ENCODE results near the gene GPR37.

The GPR37 gene

GRCh38 chr7:124779620-124780019 is 14.0 kb upstream of the GPR37 start:
- TF ChIP-seq CTCF (IDR thresholded peaks at IDR 0.05; ENCODE audit: insufficient read depth, low read length, poor library complexity, severe bottlenecking), result no peak
- H3K27me3 ChIP-seq (replicated peaks; ENCODE audit: control insufficient read depth, insufficient read depth, low read length), result no peaks in the 10 kb centered on the region; the same call in 1 of the 2 replicates
- no peak for DNase-seq (ENCODE audit: extremely low read depth, insufficient read length)
- H3K36me3 ChIP-seq (ENCODE audit: control insufficient read depth, insufficient read depth, low read length), result no peaks in the 10 kb centered on the region
- no peak overlapping the region for H3K4me3 ChIP-seq (replicated peaks; ENCODE audit: low read depth, low read length)

- Histone ChIP-seq H3K4me3 (replicated peaks; ENCODE audit: low read depth, low read length) (no peak overlapping the region), H3K27me3 (replicated peaks; ENCODE audit: control insufficient read depth, insufficient read depth, low read length) (no peaks in the 10 kb centered on the region; the same call in 1 of the 2 replicates), H3K36me3 (ENCODE audit: control insufficient read depth, insufficient read depth, low read length) (no peaks in the 10 kb centered on the region)
- TF ChIP-seq CTCF (IDR thresholded peaks at IDR 0.05; ENCODE audit: insufficient read depth, low read length, poor library complexity, severe bottlenecking), result no peak
- DNase-seq (ENCODE audit: extremely low read depth, insufficient read length), result no peak
Observed at GRCh38 chr7:124779194-124779593, 13.6 kb upstream of the GPR37 start.

GRCh38 chr7:124777268-124777667 is 11.7 kb upstream of the GPR37 start:
- TF ChIP-seq CTCF (IDR thresholded peaks at IDR 0.05; ENCODE audit: insufficient read depth, low read length, poor library complexity, severe bottlenecking), result no peak
- DNase-seq (ENCODE audit: extremely low read depth, insufficient read length), result no peak
- Histone ChIP-seq H3K36me3 (ENCODE audit: control insufficient read depth, insufficient read depth, low read length) (no peaks in the 10 kb centered on the region), H3K4me3 (replicated peaks; ENCODE audit: low read depth, low read length) (no peak overlapping the region), H3K27me3 (replicated peaks; ENCODE audit: control insufficient read depth, insufficient read depth, low read length) (no peaks in the 10 kb centered on the region; the same call in 1 of the 2 replicates)

- TF ChIP-seq CTCF (IDR thresholded peaks at IDR 0.05; ENCODE audit: insufficient read depth, low read length, poor library complexity, severe bottlenecking), result no peak
- no peak for DNase-seq (ENCODE audit: extremely low read depth, insufficient read length)
- Histone ChIP-seq H3K27me3 (replicated peaks; ENCODE audit: control insufficient read depth, insufficient read depth, low read length) (no peaks in the 10 kb centered on the region; the same call in 1 of the 2 replicates), H3K36me3 (ENCODE audit: control insufficient read depth, insufficient read depth, low read length) (no peaks in the 10 kb centered on the region), H3K4me3 (replicated peaks; ENCODE audit: low read depth, low read length) (no peak overlapping the region)
Observed at GRCh38 chr7:124776153-124776552, 10.6 kb upstream of the GPR37 start.

- Histone ChIP-seq H3K4me3 (replicated peaks; ENCODE audit: low read depth, low read length) (no peak overlapping the region), H3K36me3 (ENCODE audit: control insufficient read depth, insufficient read depth, low read length) (no peaks in the 10 kb centered on the region), H3K27me3 (replicated peaks; ENCODE audit: control insufficient read depth, insufficient read depth, low read length) (no peaks in the 10 kb centered on the region; the same call in 1 of the 2 replicates)
- no peak for TF ChIP-seq CTCF (IDR thresholded peaks at IDR 0.05; ENCODE audit: insufficient read depth, low read length, poor library complexity, severe bottlenecking)
- DNase-seq (ENCODE audit: extremely low read depth, insufficient read length), result no peak
Observed at GRCh38 chr7:124775422-124775821, 9.8 kb upstream of the GPR37 start.

GRCh38 chr7:124773938-124774337 is 8.3 kb upstream of the GPR37 start:
- Histone ChIP-seq H3K36me3 (ENCODE audit: control insufficient read depth, insufficient read depth, low read length) (no peaks in the 10 kb centered on the region), H3K4me3 (replicated peaks; ENCODE audit: low read depth, low read length) (no peak overlapping the region), H3K27me3 (replicated peaks; ENCODE audit: control insufficient read depth, insufficient read depth, low read length) (no peaks in the 10 kb centered on the region; the same call in 1 of the 2 replicates)
- no peak for DNase-seq (ENCODE audit: extremely low read depth, insufficient read length)
- TF ChIP-seq CTCF (IDR thresholded peaks at IDR 0.05; ENCODE audit: insufficient read depth, low read length, poor library complexity, severe bottlenecking), result no peak
